GM10266 (cell line): ENCODE measurements around the gene ZBP1.

Experiments
- DNase-seq: peaks from one replicate; pipeline ENCODE4 v3.0.0; 2012; ENCODE audit errors: extremely low spot score
- CTCF ChIP-seq: IDR thresholded peaks from 2 replicates; pipeline ENCODE4 v1.5.1; 2012; ENCODE audit warnings: mild to moderate bottlenecking, low read depth; ENCODE audit not compliant: control insufficient read depth, insufficient read depth; ENCODE audit errors: missing control alignments

Gene ZBP1

GRCh38 chr20:57564180-57564802 lies 55.9 kb downstream of the ZBP1 start:
- TF ChIP-seq CTCF = no peak
- DNase-seq = no peak

- no peak for DNase-seq
Observed at GRCh38 chr20:57563522-57563921, 56.7 kb downstream of the ZBP1 start.

GRCh38 chr20:57562541-57563465 lies 57.4 kb downstream of the ZBP1 start:
- no peak for DNase-seq
- no peak for TF ChIP-seq CTCF

More at GRCh38 chr20:57563522-57563921, 56.7 kb downstream of the ZBP1 start:
- TF ChIP-seq CTCF = no peak

GRCh38 chr20:57561356-57562279 lies 58.6 kb downstream of the ZBP1 start:
- TF ChIP-seq CTCF = no peak
- DNase-seq = no peak

- TF ChIP-seq CTCF = no peak
Observed at GRCh38 chr20:57560554-57561355, 59.5 kb downstream of the ZBP1 start, which contains the start of gene PCK1. Gene PCK1 (plus strand): TSS chr20:57561110. CDS start chr20:57561412, 302 bp downstream.

More at GRCh38 chr20:57560554-57561355, 59.5 kb downstream of the ZBP1 start, which contains the start of gene PCK1:
- DNase-seq = no peak
